ENCODE measurements around the gene TTLL11. TPM values are rescaled to one million over a fixed set of nuclear protein-coding genes. Genes with fewer than 3 reads are reported as not detected.

The TTLL11 gene
- total RNA-seq, 2 experiments from 2014 or later = 3.3 to 6.9 TPM

- H3K4me3 ChIP-seq (ENCODE audit: low read depth, low read length, poor library complexity, severe bottlenecking) = no peak overlapping the region
- no TSS peak for BruUV-seq (replicated peaks)
- ChIA-PET POLR2A (interaction anchor here (0.6 kb wide), 2 partner anchors 214 to 386 kb away, joined by 3 read pairs; no protein-coding TSS in a partner anchor), CTCF (ENCODE audit: unreplicated experiment) (no interaction called here)
- H3K4me1 ChIP-seq (ENCODE audit: insufficient read depth, low read length, poor library complexity, severe bottlenecking) = no peaks in the 10 kb centered on the region
- H3K9me3 ChIP-seq (ENCODE audit: low read length) = no peaks in the 10 kb centered on the region
- no peak for TF ChIP-seq CTCF (conservative IDR thresholded peaks at IDR 0.05; ENCODE audit: low read length)
- TF ChIP-seq EZH2phosphoT487 (IDR thresholded peaks at IDR 0.05; ENCODE audit: borderline replicate concordance, low read depth, low read length) = no peak
- no peaks in the 10 kb centered on the region for H3K9me2 ChIP-seq (ENCODE audit: insufficient read depth, low read length)
- no peaks in the 10 kb centered on the region for H3K79me2 ChIP-seq (ENCODE audit: insufficient read depth, low read depth, low read length)
- H3K36me3 ChIP-seq (ENCODE audit: insufficient read depth, low read length) = no peaks in the 10 kb centered on the region
- intact Hi-C loops (cut with micrococcal nuclease; ENCODE audit: unreplicated experiment) = no loop called here
- H3K27ac ChIP-seq (ENCODE audit: low read depth, low read length, poor library complexity, severe bottlenecking) = no peak overlapping the region
- no peak overlapping the region for H3K4me2 ChIP-seq (ENCODE audit: low read length)
- DNase-seq (ENCODE audit: low spot score) = no peak
- no peak overlapping the region for H2AFZ ChIP-seq (ENCODE audit: low read length)
- H4K20me1 ChIP-seq (ENCODE audit: insufficient read depth, low read length) = no peaks in the 10 kb centered on the region
These were observed 56.7 kb downstream of the TTLL11 start for GRCh38 chr9:122036408-122036807.

GRCh38 chr9:122033775-122034373, 59.2 kb downstream of the TTLL11 start:
- Histone ChIP-seq H3K79me2 (ENCODE audit: insufficient read depth, low read depth, low read length) (no peaks in the 10 kb centered on the region), H3K36me3 (ENCODE audit: insufficient read depth, low read length) (no peaks in the 10 kb centered on the region), H4K20me1 (ENCODE audit: insufficient read depth, low read length) (no peaks in the 10 kb centered on the region), H3K4me2 (ENCODE audit: low read length) (no peak overlapping the region), H3K27ac (ENCODE audit: low read depth, low read length, poor library complexity, severe bottlenecking) (no peak overlapping the region), H3K9me2 (ENCODE audit: insufficient read depth, low read length) (no peaks in the 10 kb centered on the region), H3K4me1 (ENCODE audit: insufficient read depth, low read length, poor library complexity, severe bottlenecking) (no peaks in the 10 kb centered on the region), H2AFZ (ENCODE audit: low read length) (no peak overlapping the region), H3K9me3 (ENCODE audit: low read length) (no peaks in the 10 kb centered on the region), H3K4me3 (ENCODE audit: low read depth, low read length, poor library complexity, severe bottlenecking) (no peak overlapping the region)
- ChIA-PET POLR2A (interaction anchor here (0.6 to 1.1 kb wide), 3 partner anchors 9 to 121 kb away, joined by 3 read pairs; no protein-coding TSS in a partner anchor), CTCF (ENCODE audit: unreplicated experiment) (no interaction called here)
- no peak for TF ChIP-seq EZH2phosphoT487 (IDR thresholded peaks at IDR 0.05; ENCODE audit: borderline replicate concordance, low read depth, low read length)
- BruUV-seq (replicated peaks) = no TSS peak
- DNase-seq (ENCODE audit: low spot score) = no peak
- intact Hi-C loops (cut with micrococcal nuclease; ENCODE audit: unreplicated experiment) = no loop called here

DNA sequence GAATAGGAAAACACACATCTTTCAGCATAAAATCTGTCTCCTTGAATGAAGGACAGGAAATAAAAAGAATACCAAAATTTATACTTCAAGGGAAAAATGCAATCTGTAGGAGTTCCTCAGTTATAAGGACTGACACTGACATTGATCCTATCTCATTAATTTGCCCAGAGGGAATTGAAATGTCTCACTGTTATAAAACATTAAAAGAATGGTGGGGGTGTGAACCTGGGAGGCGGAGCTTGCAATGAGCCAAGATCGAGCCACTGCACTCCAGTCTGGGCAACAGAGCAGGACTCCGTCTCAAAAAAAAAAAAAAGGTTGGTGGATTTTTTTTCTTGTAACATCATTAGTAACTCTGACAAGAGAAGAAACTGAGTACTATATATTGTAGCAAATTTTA, 60.8 kb downstream of the TTLL11 start:
- Histone ChIP-seq H3K4me3 (ENCODE audit: low read depth, low read length, poor library complexity, severe bottlenecking) (no peak overlapping the region), H3K9me2 (ENCODE audit: insufficient read depth, low read length) (no peaks in the 10 kb centered on the region), H3K9me3 (ENCODE audit: low read length) (no peaks in the 10 kb centered on the region), H4K20me1 (ENCODE audit: insufficient read depth, low read length) (no peaks in the 10 kb centered on the region; the same call in 1 of the 2 replicates), H3K27ac (ENCODE audit: low read depth, low read length, poor library complexity, severe bottlenecking) (no peak overlapping the region), H3K4me1 (ENCODE audit: insufficient read depth, low read length, poor library complexity, severe bottlenecking) (no peaks in the 10 kb centered on the region), H3K79me2 (ENCODE audit: insufficient read depth, low read depth, low read length) (no peaks in the 10 kb centered on the region), H3K36me3 (ENCODE audit: insufficient read depth, low read length) (no peaks in the 10 kb centered on the region), H3K4me2 (ENCODE audit: low read length) (no peak overlapping the region), H2AFZ (ENCODE audit: low read length) (no peak overlapping the region)
- no peak for DNase-seq (ENCODE audit: low spot score)
- BruUV-seq (replicated peaks) = no TSS peak
- TF ChIP-seq EZH2phosphoT487 (IDR thresholded peaks at IDR 0.05; ENCODE audit: borderline replicate concordance, low read depth, low read length) = no peak
- no peak for TF ChIP-seq CTCF (conservative IDR thresholded peaks at IDR 0.05; ENCODE audit: low read length)
- ChIA-PET POLR2A (no interaction called here), CTCF (ENCODE audit: unreplicated experiment) (no interaction called here)
- intact Hi-C loops (cut with micrococcal nuclease; ENCODE audit: unreplicated experiment) = no loop called here
